ENCODE data around the gene IER5L.

DNA sequence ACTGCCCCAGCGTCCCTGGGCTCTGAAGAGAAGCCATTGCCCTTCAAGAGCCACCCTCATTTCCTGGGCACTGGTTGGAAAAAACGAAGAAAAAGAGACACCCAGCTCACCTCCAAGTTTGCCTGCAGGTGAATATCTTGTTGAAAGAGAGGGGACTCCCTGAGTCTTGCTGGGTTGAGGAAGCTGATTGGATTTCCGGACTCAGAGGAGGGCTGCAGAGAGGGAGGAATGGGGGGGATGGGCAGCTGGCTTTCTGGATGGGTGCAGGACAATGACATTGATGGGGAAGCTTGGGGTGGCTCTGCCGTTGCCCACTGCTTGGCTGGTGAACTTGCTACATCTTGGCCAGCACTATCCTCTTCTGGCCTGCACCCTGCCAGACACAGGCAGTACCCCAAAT lies 31.0 kb upstream of the IER5L start:
- TF ChIP-seq, protein P1, sequence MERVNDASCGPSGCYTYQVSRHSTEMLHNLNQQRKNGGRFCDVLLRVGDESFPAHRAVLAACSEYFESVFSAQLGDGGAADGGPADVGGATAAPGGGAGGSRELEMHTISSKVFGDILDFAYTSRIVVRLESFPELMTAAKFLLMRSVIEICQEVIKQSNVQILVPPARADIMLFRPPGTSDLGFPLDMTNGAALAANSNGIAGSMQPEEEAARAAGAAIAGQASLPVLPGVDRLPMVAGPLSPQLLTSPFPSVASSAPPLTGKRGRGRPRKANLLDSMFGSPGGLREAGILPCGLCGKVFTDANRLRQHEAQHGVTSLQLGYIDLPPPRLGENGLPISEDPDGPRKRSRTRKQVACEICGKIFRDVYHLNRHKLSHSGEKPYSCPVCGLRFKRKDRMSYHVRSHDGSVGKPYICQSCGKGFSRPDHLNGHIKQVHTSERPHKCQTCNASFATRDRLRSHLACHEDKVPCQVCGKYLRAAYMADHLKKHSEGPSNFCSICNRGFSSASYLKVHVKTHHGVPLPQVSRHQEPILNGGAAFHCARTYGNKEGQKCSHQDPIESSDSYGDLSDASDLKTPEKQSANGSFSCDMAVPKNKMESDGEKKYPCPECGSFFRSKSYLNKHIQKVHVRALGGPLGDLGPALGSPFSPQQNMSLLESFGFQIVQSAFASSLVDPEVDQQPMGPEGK (CRISPR knock-in tag; IDR thresholded peaks at IDR 0.05; ENCODE audit: borderline replicate concordance): no peak
- TF ChIP-seq OSR1 (CRISPR knock-in tag; IDR thresholded peaks at IDR 0.05) (no peak), ARNTL (CRISPR knock-in tag; IDR thresholded peaks at IDR 0.05; ENCODE audit: borderline replicate concordance, low read depth) (no peak), ZNF70 (CRISPR knock-in tag; IDR thresholded peaks at IDR 0.05) (no peak), ZFP30 (CRISPR knock-in tag; IDR thresholded peaks at IDR 0.05) (no peak), BACH2 (CRISPR knock-in tag; IDR thresholded peaks at IDR 0.05; ENCODE audit: borderline replicate concordance) (no peak), SNAI2 (CRISPR knock-in tag; IDR thresholded peaks at IDR 0.05) (no peak), TOX (CRISPR knock-in tag; IDR thresholded peaks at IDR 0.05; ENCODE audit: borderline replicate concordance) (no peak), GLIS3 (CRISPR knock-in tag; IDR thresholded peaks at IDR 0.05) (no peak)
- TF ChIP-seq, protein P2, sequence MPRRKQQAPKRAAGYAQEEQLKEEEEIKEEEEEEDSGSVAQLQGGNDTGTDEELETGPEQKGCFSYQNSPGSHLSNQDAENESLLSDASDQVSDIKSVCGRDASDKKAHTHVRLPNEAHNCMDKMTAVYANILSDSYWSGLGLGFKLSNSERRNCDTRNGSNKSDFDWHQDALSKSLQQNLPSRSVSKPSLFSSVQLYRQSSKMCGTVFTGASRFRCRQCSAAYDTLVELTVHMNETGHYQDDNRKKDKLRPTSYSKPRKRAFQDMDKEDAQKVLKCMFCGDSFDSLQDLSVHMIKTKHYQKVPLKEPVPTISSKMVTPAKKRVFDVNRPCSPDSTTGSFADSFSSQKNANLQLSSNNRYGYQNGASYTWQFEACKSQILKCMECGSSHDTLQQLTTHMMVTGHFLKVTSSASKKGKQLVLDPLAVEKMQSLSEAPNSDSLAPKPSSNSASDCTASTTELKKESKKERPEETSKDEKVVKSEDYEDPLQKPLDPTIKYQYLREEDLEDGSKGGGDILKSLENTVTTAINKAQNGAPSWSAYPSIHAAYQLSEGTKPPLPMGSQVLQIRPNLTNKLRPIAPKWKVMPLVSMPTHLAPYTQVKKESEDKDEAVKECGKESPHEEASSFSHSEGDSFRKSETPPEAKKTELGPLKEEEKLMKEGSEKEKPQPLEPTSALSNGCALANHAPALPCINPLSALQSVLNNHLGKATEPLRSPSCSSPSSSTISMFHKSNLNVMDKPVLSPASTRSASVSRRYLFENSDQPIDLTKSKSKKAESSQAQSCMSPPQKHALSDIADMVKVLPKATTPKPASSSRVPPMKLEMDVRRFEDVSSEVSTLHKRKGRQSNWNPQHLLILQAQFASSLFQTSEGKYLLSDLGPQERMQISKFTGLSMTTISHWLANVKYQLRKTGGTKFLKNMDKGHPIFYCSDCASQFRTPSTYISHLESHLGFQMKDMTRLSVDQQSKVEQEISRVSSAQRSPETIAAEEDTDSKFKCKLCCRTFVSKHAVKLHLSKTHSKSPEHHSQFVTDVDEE (CRISPR knock-in tag; IDR thresholded peaks at IDR 0.05): no peak
- TF ChIP-seq, protein P3, sequence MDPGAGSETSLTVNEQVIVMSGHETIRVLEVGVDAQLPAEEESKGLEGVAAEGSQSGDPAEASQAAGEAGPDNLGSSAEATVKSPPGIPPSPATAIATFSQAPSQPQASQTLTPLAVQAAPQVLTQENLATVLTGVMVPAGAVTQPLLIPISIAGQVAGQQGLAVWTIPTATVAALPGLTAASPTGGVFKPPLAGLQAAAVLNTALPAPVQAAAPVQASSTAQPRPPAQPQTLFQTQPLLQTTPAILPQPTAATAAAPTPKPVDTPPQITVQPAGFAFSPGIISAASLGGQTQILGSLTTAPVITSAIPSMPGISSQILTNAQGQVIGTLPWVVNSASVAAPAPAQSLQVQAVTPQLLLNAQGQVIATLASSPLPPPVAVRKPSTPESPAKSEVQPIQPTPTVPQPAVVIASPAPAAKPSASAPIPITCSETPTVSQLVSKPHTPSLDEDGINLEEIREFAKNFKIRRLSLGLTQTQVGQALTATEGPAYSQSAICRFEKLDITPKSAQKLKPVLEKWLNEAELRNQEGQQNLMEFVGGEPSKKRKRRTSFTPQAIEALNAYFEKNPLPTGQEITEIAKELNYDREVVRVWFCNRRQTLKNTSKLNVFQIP (CRISPR knock-in tag; IDR thresholded peaks at IDR 0.05; ENCODE audit: borderline replicate concordance, low read depth): no peak
- TF ChIP-seq, protein P4, sequence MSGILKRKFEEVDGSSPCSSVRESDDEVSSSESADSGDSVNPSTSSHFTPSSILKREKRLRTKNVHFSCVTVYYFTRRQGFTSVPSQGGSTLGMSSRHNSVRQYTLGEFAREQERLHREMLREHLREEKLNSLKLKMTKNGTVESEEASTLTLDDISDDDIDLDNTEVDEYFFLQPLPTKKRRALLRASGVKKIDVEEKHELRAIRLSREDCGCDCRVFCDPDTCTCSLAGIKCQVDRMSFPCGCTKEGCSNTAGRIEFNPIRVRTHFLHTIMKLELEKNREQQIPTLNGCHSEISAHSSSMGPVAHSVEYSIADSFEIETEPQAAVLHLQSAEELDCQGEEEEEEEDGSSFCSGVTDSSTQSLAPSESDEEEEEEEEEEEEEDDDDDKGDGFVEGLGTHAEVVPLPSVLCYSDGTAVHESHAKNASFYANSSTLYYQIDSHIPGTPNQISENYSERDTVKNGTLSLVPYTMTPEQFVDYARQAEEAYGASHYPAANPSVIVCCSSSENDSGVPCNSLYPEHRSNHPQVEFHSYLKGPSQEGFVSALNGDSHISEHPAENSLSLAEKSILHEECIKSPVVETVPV (CRISPR knock-in tag; IDR thresholded peaks at IDR 0.05): no peak
- TF ChIP-seq, protein P5, sequence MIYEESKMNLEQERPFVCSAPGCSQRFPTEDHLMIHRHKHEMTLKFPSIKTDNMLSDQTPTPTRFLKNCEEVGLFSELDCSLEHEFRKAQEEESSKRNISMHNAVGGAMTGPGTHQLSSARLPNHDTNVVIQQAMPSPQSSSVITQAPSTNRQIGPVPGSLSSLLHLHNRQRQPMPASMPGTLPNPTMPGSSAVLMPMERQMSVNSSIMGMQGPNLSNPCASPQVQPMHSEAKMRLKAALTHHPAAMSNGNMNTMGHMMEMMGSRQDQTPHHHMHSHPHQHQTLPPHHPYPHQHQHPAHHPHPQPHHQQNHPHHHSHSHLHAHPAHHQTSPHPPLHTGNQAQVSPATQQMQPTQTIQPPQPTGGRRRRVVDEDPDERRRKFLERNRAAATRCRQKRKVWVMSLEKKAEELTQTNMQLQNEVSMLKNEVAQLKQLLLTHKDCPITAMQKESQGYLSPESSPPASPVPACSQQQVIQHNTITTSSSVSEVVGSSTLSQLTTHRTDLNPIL (CRISPR knock-in tag; IDR thresholded peaks at IDR 0.05; ENCODE audit: low read depth): no peak
